ENCODE data around the gene KCNN2. TPM values are rescaled to one million over a fixed set of nuclear protein-coding genes. Genes with fewer than 3 reads are reported as not detected.

Gene KCNN2
- total RNA-seq, 1 experiment from 2014 or later, result 2.0 TPM

- no TSS peak for BruUV-seq (replicated peaks)
- no peaks in the 10 kb centered on the region for H3K36me3 Mint-ChIP-seq (ENCODE audit: insufficient read depth, unreplicated experiment)
- no peak overlapping the region for H3K4me3 Mint-ChIP-seq (ENCODE audit: low read depth, unreplicated experiment)
- H3K27me3 Mint-ChIP-seq (ENCODE audit: unreplicated experiment), result no peaks in the 10 kb centered on the region
- H3K9me3 Mint-ChIP-seq (ENCODE audit: low read depth, unreplicated experiment), result no peaks in the 10 kb centered on the region
- intact Hi-C loops (cut with micrococcal nuclease; ENCODE audit: unreplicated experiment), result no loop called here
- H3K4me1 Mint-ChIP-seq (ENCODE audit: low read depth, unreplicated experiment), result peaks cover 9% of the 10 kb centered on the region
- TF ChIP-seq, protein P1, sequence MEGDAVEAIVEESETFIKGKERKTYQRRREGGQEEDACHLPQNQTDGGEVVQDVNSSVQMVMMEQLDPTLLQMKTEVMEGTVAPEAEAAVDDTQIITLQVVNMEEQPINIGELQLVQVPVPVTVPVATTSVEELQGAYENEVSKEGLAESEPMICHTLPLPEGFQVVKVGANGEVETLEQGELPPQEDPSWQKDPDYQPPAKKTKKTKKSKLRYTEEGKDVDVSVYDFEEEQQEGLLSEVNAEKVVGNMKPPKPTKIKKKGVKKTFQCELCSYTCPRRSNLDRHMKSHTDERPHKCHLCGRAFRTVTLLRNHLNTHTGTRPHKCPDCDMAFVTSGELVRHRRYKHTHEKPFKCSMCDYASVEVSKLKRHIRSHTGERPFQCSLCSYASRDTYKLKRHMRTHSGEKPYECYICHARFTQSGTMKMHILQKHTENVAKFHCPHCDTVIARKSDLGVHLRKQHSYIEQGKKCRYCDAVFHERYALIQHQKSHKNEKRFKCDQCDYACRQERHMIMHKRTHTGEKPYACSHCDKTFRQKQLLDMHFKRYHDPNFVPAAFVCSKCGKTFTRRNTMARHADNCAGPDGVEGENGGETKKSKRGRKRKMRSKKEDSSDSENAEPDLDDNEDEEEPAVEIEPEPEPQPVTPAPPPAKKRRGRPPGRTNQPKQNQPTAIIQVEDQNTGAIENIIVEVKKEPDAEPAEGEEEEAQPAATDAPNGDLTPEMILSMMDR (IDR thresholded peaks at IDR 0.05; ENCODE audit: unreplicated experiment), result no peak
- CTCF ChIA-PET, result no interaction called here
- no peak overlapping the region for H3K27ac Mint-ChIP-seq (ENCODE audit: unreplicated experiment)
- DNase-seq, result no peak
Observed at GRCh38 chr5:114417519-114417918, 55.6 kb downstream of the KCNN2 start.

- intact Hi-C loops (cut with micrococcal nuclease; ENCODE audit: unreplicated experiment), result no loop called here
- Mint-ChIP-seq H3K9me3 (ENCODE audit: low read depth, unreplicated experiment) (no peaks in the 10 kb centered on the region), H3K27me3 (ENCODE audit: unreplicated experiment) (no peaks in the 10 kb centered on the region), H3K27ac (ENCODE audit: unreplicated experiment) (no peak overlapping the region), H3K36me3 (ENCODE audit: insufficient read depth, unreplicated experiment) (no peaks in the 10 kb centered on the region), H3K4me1 (ENCODE audit: low read depth, unreplicated experiment) (peaks cover 1% of the 10 kb centered on the region), H3K4me3 (ENCODE audit: low read depth, unreplicated experiment) (no peak overlapping the region)
- no peak for DNase-seq
- CTCF ChIA-PET, result no interaction called here
- TF ChIP-seq, protein P1 (IDR thresholded peaks at IDR 0.05; ENCODE audit: unreplicated experiment), result no peak
- no TSS peak for BruUV-seq (replicated peaks)
Observed at GRCh38 chr5:114418176-114419066, 56.6 kb downstream of the KCNN2 start.

DNA sequence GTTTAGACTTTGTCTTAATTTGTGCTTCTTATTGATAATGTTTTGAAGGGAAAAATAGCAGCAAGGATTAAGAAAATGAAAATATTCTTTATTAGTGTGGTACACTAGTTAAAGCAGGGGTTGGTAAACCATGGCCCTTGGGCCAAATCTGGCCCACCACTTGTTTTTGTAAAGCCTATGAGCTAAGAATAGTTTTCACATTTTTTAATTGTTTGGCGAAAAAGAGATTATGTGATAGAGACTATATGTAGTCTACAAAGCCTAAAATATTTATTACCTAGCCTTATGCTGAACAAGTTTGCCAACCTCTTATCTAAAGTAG is 57.2 kb downstream of the KCNN2 start:
- CTCF ChIA-PET, result no interaction called here
- no peak overlapping the region for H3K27ac Mint-ChIP-seq (ENCODE audit: unreplicated experiment)
- no peaks in the 10 kb centered on the region for H3K9me3 Mint-ChIP-seq (ENCODE audit: low read depth, unreplicated experiment)
- no peaks in the 10 kb centered on the region for H3K36me3 Mint-ChIP-seq (ENCODE audit: insufficient read depth, unreplicated experiment)
- no TSS peak for BruUV-seq (replicated peaks)
- H3K27me3 Mint-ChIP-seq (ENCODE audit: unreplicated experiment), result no peaks in the 10 kb centered on the region
- no peak for DNase-seq
- H3K4me1 Mint-ChIP-seq (ENCODE audit: low read depth, unreplicated experiment), result no peaks in the 10 kb centered on the region
- TF ChIP-seq, protein P1 (IDR thresholded peaks at IDR 0.05; ENCODE audit: unreplicated experiment), result no peak
- intact Hi-C loops (cut with micrococcal nuclease; ENCODE audit: unreplicated experiment), result no loop called here
- H3K4me3 Mint-ChIP-seq (ENCODE audit: low read depth, unreplicated experiment), result no peak overlapping the region

GRCh38 chr5:114419959-114420358 is 58.1 kb downstream of the KCNN2 start:
- no peaks in the 10 kb centered on the region for H3K9me3 Mint-ChIP-seq (ENCODE audit: low read depth, unreplicated experiment)
- H3K27ac Mint-ChIP-seq (ENCODE audit: unreplicated experiment), result no peak overlapping the region
- CTCF ChIA-PET, result no interaction called here
- intact Hi-C loops (cut with micrococcal nuclease; ENCODE audit: unreplicated experiment), result no loop called here
- DNase-seq, result no peak
- no peaks in the 10 kb centered on the region for H3K27me3 Mint-ChIP-seq (ENCODE audit: unreplicated experiment)
- no peaks in the 10 kb centered on the region for H3K36me3 Mint-ChIP-seq (ENCODE audit: insufficient read depth, unreplicated experiment)
- TF ChIP-seq, protein P1 (IDR thresholded peaks at IDR 0.05; ENCODE audit: unreplicated experiment), result no peak
- no TSS peak for BruUV-seq (replicated peaks)
- no peaks in the 10 kb centered on the region for H3K4me1 Mint-ChIP-seq (ENCODE audit: low read depth, unreplicated experiment)
- H3K4me3 Mint-ChIP-seq (ENCODE audit: low read depth, unreplicated experiment), result no peak overlapping the region

Measured in Calu3 (cell line).